GM19043 (cell line): ENCODE data around the gene PKD2.
"Not testable (repeated sequence)": the region's sequence is repeated elsewhere in the genome, so short reads cannot be mapped to it uniquely, and the experiment has no call there.

Experiments used
- ATAC-seq: cut with Tn5 transposase; IDR thresholded peaks from one replicate; pipeline ENCODE4 v1.9.1; 2021; ENCODE audit warnings: low read depth; ENCODE audit not compliant: unreplicated experiment

PKD2 gene

GRCh38 chr4:88107406-88108107, 100.1 kb downstream of the PKD2 start:
- ATAC-seq: no peak

- not testable (repeated sequence) for ATAC-seq
Observed at GRCh38 chr4:88108108-88108465, 100.7 kb downstream of the PKD2 start.

GRCh38 chr4:88108747-88109122, 101.3 kb downstream of the PKD2 start:
- no peak for ATAC-seq

GRCh38 chr4:88109123-88109881, 101.9 kb downstream of the PKD2 start:
- ATAC-seq: no peak

- no peak for ATAC-seq
Observed at GRCh38 chr4:88110826-88111225, 103.4 kb downstream of the PKD2 start.

- ATAC-seq: no peak
Observed at GRCh38 chr4:88112856-88113255, 105.4 kb downstream of the PKD2 start.

- no peak for ATAC-seq
Observed at GRCh38 chr4:88115587-88115986, 108.2 kb downstream of the PKD2 start.

GRCh38 chr4:88119943-88120342, 112.5 kb downstream of the PKD2 start:
- ATAC-seq: no peak

- ATAC-seq: not testable (repeated sequence)
Observed at GRCh38 chr4:88122260-88122659, 114.8 kb downstream of the PKD2 start.
